ENCODE measurements around the gene UGT2B10. TPM values are rescaled to one million over a fixed set of nuclear protein-coding genes. Genes with fewer than 3 reads are reported as not detected.

Gene UGT2B10
- total and polyA plus RNA-seq, 2 of the 13 experiments (the other 11 are each of a cell fraction or from before 2014, with no cell fraction given) = 107 to 148 TPM

DNA sequence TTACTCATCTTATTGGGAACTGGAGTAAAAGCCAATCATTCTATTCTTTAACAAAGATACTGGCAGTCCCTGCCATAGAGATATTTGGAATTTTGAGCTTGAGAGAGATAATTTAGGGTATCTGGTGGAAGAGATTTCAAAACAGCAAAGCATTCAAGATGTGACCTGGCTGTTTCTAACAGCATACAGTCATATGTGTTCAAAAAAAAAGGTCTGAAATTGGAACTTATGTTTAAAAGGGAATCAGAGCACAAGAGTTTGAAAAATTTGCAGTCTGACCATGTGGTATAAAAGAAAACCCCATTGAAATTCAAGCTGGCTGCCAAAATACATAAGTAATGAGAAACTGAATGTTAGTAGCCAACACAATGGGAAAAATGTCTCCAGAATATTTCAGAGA, 42.2 kb downstream of the UGT2B10 start:
- Histone ChIP-seq H3K9ac (ENCODE audit: insufficient read depth, low read depth, low read length) (no peak overlapping the region), H3K27me3 (ENCODE audit: control insufficient read depth in 1 of 2, insufficient read depth in 2 of 2, low read length in 2 of 2) (no peaks in the 10 kb centered on the region), H3K79me2 (ENCODE audit: insufficient read depth, low read length) (no peaks in the 10 kb centered on the region), H3K4me1 (ENCODE audit: insufficient read depth, low read length) (peaks cover 16% of the 10 kb centered on the region), H3K27ac (ENCODE audit: extremely low read length, insufficient read depth, low read length) (no peak overlapping the region), H3K4me3 (replicated peaks in 1 of 3; ENCODE audit: insufficient read depth in 1 of 3, low read depth in 2 of 3, low read length in 3 of 3) (no peak overlapping the region), H3K9me3 (ENCODE audit: low read length) (peaks cover 32% of the 10 kb centered on the region), H3K36me3 (replicated peaks in 1 of 2; ENCODE audit: control insufficient read depth in 1 of 2, insufficient read depth in 2 of 2, low read length in 2 of 2) (no peaks in the 10 kb centered on the region), H4K20me1 (ENCODE audit: insufficient read depth, low read length) (no peaks in the 10 kb centered on the region), H3K4me2 (ENCODE audit: low read depth, low read length) (no peak overlapping the region), H2AFZ (ENCODE audit: low read length) (no peak overlapping the region)
- ChIA-PET CTCF (ENCODE audit: low intra/inter-chr PET ratio, low total read pairs) (no interaction called here), POLR2A (no interaction called here)
- no peak for ATAC-seq
- no peak for FAIRE-seq
- no peak for TF ChIP-seq ZNF10 (CRISPR knock-in tag; IDR thresholded peaks at IDR 0.05; ENCODE audit: borderline replicate concordance, low read depth)
- no peak for TF ChIP-seq ZNF251 (CRISPR knock-in tag; IDR thresholded peaks at IDR 0.05)
- no peak for TF ChIP-seq ZNF580 (CRISPR knock-in tag; IDR thresholded peaks at IDR 0.05; ENCODE audit: borderline replicate concordance, low read depth)
- TF ChIP-seq ZNF841 (CRISPR knock-in tag; IDR thresholded peaks at IDR 0.05; ENCODE audit: borderline replicate concordance) = peak; percentile 93
- no peak for TF ChIP-seq ZBTB1 (CRISPR knock-in tag; IDR thresholded peaks at IDR 0.05; ENCODE audit: borderline replicate concordance)
- TF ChIP-seq ZNF564 (CRISPR knock-in tag; IDR thresholded peaks at IDR 0.05) = no peak
- no peak for TF ChIP-seq SMAD3 (CRISPR knock-in tag; IDR thresholded peaks at IDR 0.05)
- no peak for TF ChIP-seq REL (CRISPR knock-in tag; conservative IDR thresholded peaks at IDR 0.05)
- BruUV-seq (replicated peaks) = no TSS peak
- intact Hi-C loops (cut with micrococcal nuclease; ENCODE audit: unreplicated experiment) (no loop called here), in situ Hi-C loops (cut with HindIII; ENCODE audit: extremely low pct_ligation_motif_present, low pct_unique_long_range_greater_than_20kb) (no loop called here)
- DNase-seq (ENCODE audit: low spot score) = no peak

GRCh38 chr4:68859655-68860054, 43.9 kb downstream of the UGT2B10 start:
- Histone ChIP-seq H2AFZ (ENCODE audit: low read length) (no peak overlapping the region), H4K20me1 (ENCODE audit: insufficient read depth, low read length) (no peaks in the 10 kb centered on the region), H3K9ac (ENCODE audit: insufficient read depth, low read depth, low read length) (no peak overlapping the region), H3K4me3 (replicated peaks in 1 of 3; ENCODE audit: insufficient read depth in 1 of 3, low read depth in 2 of 3, low read length in 3 of 3) (no peak overlapping the region), H3K27ac (ENCODE audit: extremely low read length, insufficient read depth, low read length) (no peak overlapping the region), H3K4me2 (ENCODE audit: low read depth, low read length) (no peak overlapping the region), H3K9me3 (ENCODE audit: low read length) (peaks cover 32% of the 10 kb centered on the region), H3K79me2 (ENCODE audit: insufficient read depth, low read length) (no peaks in the 10 kb centered on the region), H3K36me3 (replicated peaks in 1 of 2; ENCODE audit: control insufficient read depth in 1 of 2, insufficient read depth in 2 of 2, low read length in 2 of 2) (no peaks in the 10 kb centered on the region), H3K4me1 (ENCODE audit: insufficient read depth, low read length) (peaks cover 28% of the 10 kb centered on the region), H3K27me3 (ENCODE audit: control insufficient read depth in 1 of 2, insufficient read depth in 2 of 2, low read length in 2 of 2) (no peaks in the 10 kb centered on the region)
- ATAC-seq (no peak), DNase-seq (ENCODE audit: low spot score) (no peak), FAIRE-seq (no peak)
- BruUV-seq (replicated peaks) = no TSS peak
- CTCF ChIA-PET (ENCODE audit: low intra/inter-chr PET ratio, low total read pairs) = no interaction called here
- POLR2A ChIA-PET = no interaction called here
- TF ChIP-seq ZNF205 (CRISPR knock-in tag; IDR thresholded peaks at IDR 0.05) (no peak), RXRB (CRISPR knock-in tag; IDR thresholded peaks at IDR 0.05; ENCODE audit: borderline replicate concordance) (no peak), MAFK (conservative IDR thresholded peaks at IDR 0.05 in 1 of 2, IDR thresholded peaks at IDR 0.05 in 1 of 2; ENCODE audit: low read length in 2 of 2) (peak; percentile 79 to 89), MAFF (IDR thresholded peaks at IDR 0.05; ENCODE audit: low read depth, low read length) (peak; percentile 75), ZNF274 (CRISPR knock-in tag; IDR thresholded peaks at IDR 0.05) (no peak)
- intact Hi-C loops (cut with micrococcal nuclease; ENCODE audit: unreplicated experiment) (no loop called here), in situ Hi-C loops (cut with HindIII; ENCODE audit: extremely low pct_ligation_motif_present, low pct_unique_long_range_greater_than_20kb) (no loop called here)
- WGBS (ENCODE audit: low lambda C conversion rate) = 96% methylated on average over 1 of the region's 1 CpG
